ENCODE results near the gene FILIP1L. TPM values are rescaled to one million over a fixed set of nuclear protein-coding genes. Genes with fewer than 3 reads are reported as not detected.

The FILIP1L gene
- polyA plus RNA-seq, 1 of the 3 experiments (the other 2 are of a cell fraction) = 26.8 TPM

- no peaks in the 10 kb centered on the region for H3K27me3 ChIP-seq (ENCODE audit: insufficient read depth)
- no peak overlapping the region for H3K4me3 ChIP-seq (ENCODE audit: low read depth in 2 of 2, low read length in 1 of 2)
- H3K36me3 ChIP-seq (replicated peaks in 1 of 2; ENCODE audit: control insufficient read depth in 1 of 2, insufficient read depth in 2 of 2, low read length in 1 of 2) = no peaks in the 10 kb centered on the region
- ChIA-PET CTCF (interaction anchor here (0.9 kb wide), 1 partner anchor 40 kb away, joined by 3 read pairs; no protein-coding TSS in a partner anchor), POLR2A (no interaction called here)
- no peak overlapping the region for H3K9ac ChIP-seq
- H3K4me1 ChIP-seq (ENCODE audit: control insufficient read depth in 1 of 2, insufficient read depth in 2 of 2, low read depth in 1 of 2, low read length in 1 of 2) = peaks cover 0 to 36% of the 10 kb centered on the region in 2 experiments; a peak in 3 of 4 replicates
- no peaks in the 10 kb centered on the region for H3K9me3 ChIP-seq
- 100% methylated on average over 1 of the region's 1 CpG for WGBS (ENCODE audit: low lambda C conversion rate)
- TF ChIP-seq GATA2 (CRISPR knock-in tag; IDR thresholded peaks at IDR 0.05) (no peak), REST (IDR thresholded peaks at IDR 0.05; ENCODE audit: low read depth, low read length) (no peak), TEAD4 (IDR thresholded peaks at IDR 0.05; ENCODE audit: borderline replicate concordance, insufficient read depth) (no peak), RFX5 (IDR thresholded peaks at IDR 0.05; ENCODE audit: low read length) (no peak)
- H2AFZ ChIP-seq (ENCODE audit: low read depth) = no peak overlapping the region
- H3K4me2 ChIP-seq = no peak overlapping the region
- no peaks in the 10 kb centered on the region for H3F3A ChIP-seq (replicated peaks; ENCODE audit: insufficient read depth)
- no peaks in the 10 kb centered on the region for H4K20me1 ChIP-seq (ENCODE audit: insufficient read depth)
- H3K9me2 ChIP-seq = no peaks in the 10 kb centered on the region
- no peak for DNase-seq
- H3K27ac ChIP-seq (ENCODE audit: low read depth in 2 of 2, low read length in 1 of 2) = no peak overlapping the region
- no peaks in the 10 kb centered on the region for H3K79me2 ChIP-seq (ENCODE audit: insufficient read depth)
Measured at GRCh38 chr3:100102757-100103156, 11.5 kb downstream of the FILIP1L start.

GRCh38 chr3:100100425-100100824, 13.9 kb downstream of the FILIP1L start:
- no peaks in the 10 kb centered on the region for H4K20me1 ChIP-seq (ENCODE audit: insufficient read depth)
- peaks cover 0 to 16% of the 10 kb centered on the region in 2 experiments; a peak in 3 of 4 replicates for H3K4me1 ChIP-seq (ENCODE audit: control insufficient read depth in 1 of 2, insufficient read depth in 2 of 2, low read depth in 1 of 2, low read length in 1 of 2)
- no peaks in the 10 kb centered on the region for H3F3A ChIP-seq (replicated peaks; ENCODE audit: insufficient read depth)
- no peaks in the 10 kb centered on the region for H3K79me2 ChIP-seq (ENCODE audit: insufficient read depth)
- no peaks in the 10 kb centered on the region for H3K9me2 ChIP-seq
- H3K27ac ChIP-seq (ENCODE audit: low read depth in 2 of 2, low read length in 1 of 2) = no peak overlapping the region
- CTCF ChIA-PET = no interaction called here
- H3K4me3 ChIP-seq (ENCODE audit: low read depth in 2 of 2, low read length in 1 of 2) = no peak overlapping the region
- POLR2A ChIA-PET = no interaction called here
- no peaks in the 10 kb centered on the region for H3K27me3 ChIP-seq (ENCODE audit: insufficient read depth)
- H3K9ac ChIP-seq = no peak overlapping the region
- WGBS (ENCODE audit: low lambda C conversion rate) = 100% methylated on average over 2 of the region's 2 CpGs
- no peaks in the 10 kb centered on the region for H3K9me3 ChIP-seq
- no peak overlapping the region for H2AFZ ChIP-seq (ENCODE audit: low read depth)
- no peaks in the 10 kb centered on the region for H3K36me3 ChIP-seq (replicated peaks in 1 of 2; ENCODE audit: control insufficient read depth in 1 of 2, insufficient read depth in 2 of 2, low read length in 1 of 2)
- no peak for DNase-seq
- H3K4me2 ChIP-seq = no peak overlapping the region
- TF ChIP-seq SIN3A (IDR thresholded peaks at IDR 0.05; ENCODE audit: borderline replicate concordance, low read depth, low read length) (no peak), REST (IDR thresholded peaks at IDR 0.05; ENCODE audit: low read depth, low read length) (no peak), CTCF (IDR thresholded peaks at IDR 0.05) (no peak), ELF1 (IDR thresholded peaks at IDR 0.05) (no peak), FOXJ3 (CRISPR knock-in tag; IDR thresholded peaks at IDR 0.05) (no peak), FOXM1 (IDR thresholded peaks at IDR 0.05; ENCODE audit: low read depth) (no peak), TEAD4 (IDR thresholded peaks at IDR 0.05; ENCODE audit: borderline replicate concordance, insufficient read depth) (no peak), NRF1 (IDR thresholded peaks at IDR 0.05; ENCODE audit: low read depth, low read length) (no peak), USF1 (IDR thresholded peaks at IDR 0.05; ENCODE audit: borderline replicate concordance, low read depth) (no peak), RCOR1 (IDR thresholded peaks at IDR 0.05; ENCODE audit: low read length) (no peak), FOSL2 (IDR thresholded peaks at IDR 0.05; ENCODE audit: borderline replicate concordance, low read depth) (no peak), RAD21 (IDR thresholded peaks at IDR 0.05; ENCODE audit: low read length) (no peak), EP300 (IDR thresholded peaks at IDR 0.05; ENCODE audit: borderline replicate concordance in 1 of 2, low read depth in 1 of 2, low read length in 1 of 2) (no peak), MXI1 (IDR thresholded peaks at IDR 0.05; ENCODE audit: low read depth, low read length) (no peak), GABPA (IDR thresholded peaks at IDR 0.05; ENCODE audit: low read depth) (no peak), RXRA (IDR thresholded peaks at IDR 0.05; ENCODE audit: borderline replicate concordance, low read depth) (no peak), NFIC (IDR thresholded peaks at IDR 0.05; ENCODE audit: borderline replicate concordance) (no peak)

Measured in SK-N-SH (cell line).